Activated T-cell treated with anti-CD3 and anti-CD28 coated beads, Interleukin-2, amount 50 U/mL, for 48 hours (primary cell): ENCODE data around the gene PHLPP2.

Source experiments
- DNase-seq, 2 experiments: peaks; one replicate each; pipeline ENCODE4 v3.0.0-alpha.2; 2020

Gene PHLPP2

GRCh38 chr16:71669926-71670536, 54.5 kb downstream of the PHLPP2 start:
- no peak for DNase-seq

GRCh38 chr16:71666928-71667707, 57.4 kb downstream of the PHLPP2 start:
- DNase-seq, result no peak

- DNase-seq, result no peak
These were observed 58.2 kb downstream of the PHLPP2 start for GRCh38 chr16:71666264-71666663.

- no peak for DNase-seq
These were observed 65.0 kb downstream of the PHLPP2 start for GRCh38 chr16:71659471-71659870.

- no peak for DNase-seq
These were observed 65.7 kb downstream of the PHLPP2 start for GRCh38 chr16:71658771-71659170.

GRCh38 chr16:71649704-71650103, 74.8 kb downstream of the PHLPP2 start:
- DNase-seq, result no peak

GRCh38 chr16:71648921-71649320, 75.6 kb downstream of the PHLPP2 start:
- no peak for DNase-seq

GRCh38 chr16:71648162-71648561, 76.3 kb downstream of the PHLPP2 start:
- DNase-seq, result no peak

- DNase-seq, result no peak
These were observed 77.1 kb downstream of the PHLPP2 start for GRCh38 chr16:71647391-71647790.

GRCh38 chr16:71645450-71645849, 79.1 kb downstream of the PHLPP2 start:
- no peak for DNase-seq

- no peak for DNase-seq
These were observed 87.1 kb downstream of the PHLPP2 start for GRCh38 chr16:71637398-71637797.

GRCh38 chr16:71635632-71636031, 88.9 kb downstream of the PHLPP2 start:
- no peak for DNase-seq

- no peak for DNase-seq
These were observed 92.7 kb downstream of the PHLPP2 start for GRCh38 chr16:71631776-71632175.

GRCh38 chr16:71630808-71631207, 93.7 kb downstream of the PHLPP2 start:
- DNase-seq, result no peak

- DNase-seq, result no peak
These were observed 95.1 kb downstream of the PHLPP2 start for GRCh38 chr16:71629278-71630016.

- no peak for DNase-seq
These were observed 95.7 kb downstream of the PHLPP2 start for GRCh38 chr16:71628810-71629209.

- DNase-seq, result no peak
These were observed 96.7 kb downstream of the PHLPP2 start for GRCh38 chr16:71627731-71628181.

- DNase-seq, result no peak
These were observed 97.7 kb downstream of the PHLPP2 start for GRCh38 chr16:71626858-71627213.

GRCh38 chr16:71626018-71626857, 98.3 kb downstream of the PHLPP2 start, which contains the start of gene MARVELD3:
MARVELD3 (plus strand) TSS chr16:71626184; CDS start chr16:71626230, 46 bp downstream.
- peak; percentile 32 to 35 for DNase-seq

GRCh38 chr16:71625113-71625850, 99.2 kb downstream of the PHLPP2 start:
- no peak for DNase-seq

- no peak for DNase-seq
These were observed 100.9 kb downstream of the PHLPP2 start for GRCh38 chr16:71623597-71623996.

- no peak for DNase-seq
These were observed 102.4 kb downstream of the PHLPP2 start for GRCh38 chr16:71622088-71622487.
